GM12874 (cell line): Measurements from ENCODE around the gene CCDC57.

Source experiments
- CTCF ChIP-seq: IDR thresholded peaks from 2 replicates; pipeline ENCODE4 v1.5.1; 2011; ENCODE audit warnings: low read depth, mild to moderate bottlenecking, control low read depth, low read length, moderate library complexity; ENCODE audit not compliant: insufficient read depth

The CCDC57 gene

DNA sequence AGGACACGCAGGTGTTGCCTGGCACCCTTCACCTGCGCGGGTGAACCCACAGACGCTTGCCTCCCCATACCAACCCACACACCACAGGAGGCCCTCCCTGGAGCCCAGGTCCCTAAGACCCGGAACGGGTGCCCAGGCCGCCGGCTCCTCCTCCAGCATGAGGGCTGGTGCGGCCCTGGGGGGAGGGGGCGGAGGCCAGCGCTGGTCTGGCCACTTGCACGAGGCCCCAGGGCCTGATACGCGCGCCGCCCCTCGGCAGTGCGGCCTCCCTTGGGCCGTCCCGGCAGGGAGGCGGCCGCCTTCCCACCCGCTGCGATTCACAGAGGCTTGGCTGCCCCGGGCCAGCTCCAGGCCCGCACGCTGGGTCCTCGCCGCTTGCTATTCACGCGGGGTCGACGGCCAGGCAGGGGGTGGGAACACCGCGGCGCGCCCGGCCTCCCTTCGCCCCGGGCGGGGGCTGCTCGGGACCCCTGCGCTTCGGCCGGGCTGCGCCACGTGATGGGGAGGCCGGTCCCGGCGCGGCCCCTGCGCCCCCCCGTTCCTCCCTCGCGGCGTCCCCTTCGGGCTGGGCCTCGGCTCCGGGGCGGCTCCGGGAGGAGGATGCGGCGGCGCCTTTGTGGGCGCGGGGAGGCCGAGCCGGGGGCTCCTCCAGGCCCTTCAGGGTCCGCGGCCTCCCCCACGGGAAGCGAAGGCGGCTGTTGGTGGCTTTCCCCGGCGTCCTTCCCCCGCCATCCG is 115.3 kb downstream of the CCDC57 start:
- TF ChIP-seq CTCF, result no peak

- TF ChIP-seq CTCF, result no peak
These were observed 115.9 kb downstream of the CCDC57 start for GRCh38 chr17:82096709-82097183.

GRCh38 chr17:82095777-82096708 is 116.6 kb downstream of the CCDC57 start:
- TF ChIP-seq CTCF, result no peak

DNA sequence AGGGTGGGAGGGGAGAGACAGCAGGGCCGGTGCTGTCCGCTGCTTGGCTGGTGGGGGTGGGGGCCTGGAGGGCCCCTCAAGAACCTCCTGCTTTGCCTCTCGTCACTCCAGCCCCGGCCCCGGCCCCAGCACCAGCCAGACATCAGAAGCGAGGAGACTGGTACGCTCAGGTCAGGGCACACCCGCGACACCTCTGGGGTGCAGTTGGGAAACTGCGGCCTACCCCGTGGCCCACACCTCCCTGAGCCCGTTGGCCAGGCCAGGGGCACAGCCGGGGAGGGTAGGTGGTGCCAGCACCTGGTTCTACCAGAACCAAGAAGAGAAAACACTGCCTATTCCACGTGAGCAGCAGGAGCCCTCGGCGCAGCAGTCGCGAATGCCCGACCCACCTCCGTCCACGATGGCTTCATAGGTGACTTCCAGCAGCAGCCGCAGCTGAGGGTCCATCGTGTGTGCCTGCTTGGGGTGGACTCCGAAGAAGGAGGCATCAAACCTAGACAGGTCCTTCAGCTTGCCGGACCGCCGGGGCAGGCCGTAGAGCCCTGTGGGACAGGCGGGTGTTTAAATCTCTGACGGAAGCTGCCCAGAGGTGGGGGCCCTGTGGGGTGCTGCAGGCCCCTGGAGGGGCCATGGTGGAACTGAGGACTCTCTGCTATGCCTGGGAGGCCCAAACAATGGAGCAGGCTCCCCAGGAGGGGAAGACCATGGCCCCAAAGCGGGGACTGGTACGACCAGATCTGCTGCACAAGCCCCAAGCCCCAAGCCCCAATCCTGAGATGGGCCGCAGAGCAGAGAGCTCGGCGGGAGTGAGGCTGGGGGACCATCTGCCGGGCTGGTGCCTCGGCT is 117.5 kb downstream of the CCDC57 start:
- no peak for TF ChIP-seq CTCF

GRCh38 chr17:82092995-82093751 is 119.5 kb downstream of the CCDC57 start:
- no peak for TF ChIP-seq CTCF

DNA sequence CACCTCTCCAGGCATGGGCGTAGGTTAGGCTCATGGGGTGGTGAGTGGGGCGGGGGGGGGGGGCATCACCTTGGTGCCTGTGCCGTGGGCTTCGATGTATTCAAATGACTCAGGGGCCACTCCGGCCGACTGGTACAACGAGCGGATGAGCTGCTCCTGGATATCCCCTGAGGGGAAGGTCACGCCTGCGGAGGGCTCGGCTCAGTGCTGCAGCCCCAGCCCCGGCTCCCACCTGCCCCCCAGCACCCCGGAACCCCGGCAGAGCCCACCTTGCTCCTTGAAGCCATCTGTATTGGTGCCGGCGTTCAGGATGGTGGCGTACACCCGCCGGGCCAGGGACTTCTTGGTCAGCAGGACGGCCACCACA is 120.0 kb downstream of the CCDC57 start:
- no peak for TF ChIP-seq CTCF
